ENCODE results near the gene CATSPER1. TPM values are rescaled to one million over a fixed set of nuclear protein-coding genes. Genes with fewer than 3 reads are reported as not detected.

CATSPER1 gene
- total RNA-seq, 1 donor from 2014 or later, result 4.7 TPM

DNA sequence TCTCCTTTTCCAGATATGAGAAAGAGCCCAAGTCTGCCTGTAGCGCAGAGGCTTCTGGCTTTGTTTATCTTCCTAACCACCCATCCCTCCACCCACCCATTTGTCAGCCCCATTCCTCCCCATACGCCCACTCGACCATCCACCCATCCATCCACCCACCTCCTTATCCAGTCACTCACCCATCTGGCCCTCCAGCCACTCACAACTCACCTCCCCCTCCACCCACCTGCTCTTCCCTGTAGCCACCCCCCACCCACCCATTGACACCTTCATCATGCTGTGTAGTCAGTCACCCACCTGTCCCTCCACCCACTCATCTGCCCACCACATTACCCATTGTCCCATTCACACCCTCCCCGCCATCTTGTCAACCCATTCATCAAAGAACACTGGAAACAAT, 9.0 kb downstream of the CATSPER1 start:
- no peak for DNase-seq (ENCODE audit: low read depth)
- TF ChIP-seq, protein P1, sequence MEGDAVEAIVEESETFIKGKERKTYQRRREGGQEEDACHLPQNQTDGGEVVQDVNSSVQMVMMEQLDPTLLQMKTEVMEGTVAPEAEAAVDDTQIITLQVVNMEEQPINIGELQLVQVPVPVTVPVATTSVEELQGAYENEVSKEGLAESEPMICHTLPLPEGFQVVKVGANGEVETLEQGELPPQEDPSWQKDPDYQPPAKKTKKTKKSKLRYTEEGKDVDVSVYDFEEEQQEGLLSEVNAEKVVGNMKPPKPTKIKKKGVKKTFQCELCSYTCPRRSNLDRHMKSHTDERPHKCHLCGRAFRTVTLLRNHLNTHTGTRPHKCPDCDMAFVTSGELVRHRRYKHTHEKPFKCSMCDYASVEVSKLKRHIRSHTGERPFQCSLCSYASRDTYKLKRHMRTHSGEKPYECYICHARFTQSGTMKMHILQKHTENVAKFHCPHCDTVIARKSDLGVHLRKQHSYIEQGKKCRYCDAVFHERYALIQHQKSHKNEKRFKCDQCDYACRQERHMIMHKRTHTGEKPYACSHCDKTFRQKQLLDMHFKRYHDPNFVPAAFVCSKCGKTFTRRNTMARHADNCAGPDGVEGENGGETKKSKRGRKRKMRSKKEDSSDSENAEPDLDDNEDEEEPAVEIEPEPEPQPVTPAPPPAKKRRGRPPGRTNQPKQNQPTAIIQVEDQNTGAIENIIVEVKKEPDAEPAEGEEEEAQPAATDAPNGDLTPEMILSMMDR (conservative IDR thresholded peaks at IDR 0.05; ENCODE audit: low read depth, low read length), result no peak
- no peak overlapping the region for H3K4me3 ChIP-seq (ENCODE audit: low read depth, low read length)

- TF ChIP-seq, protein P1 (conservative IDR thresholded peaks at IDR 0.05; ENCODE audit: low read depth, low read length), result no peak
- no peak for DNase-seq (ENCODE audit: low read depth)
- H3K4me3 ChIP-seq (ENCODE audit: low read depth, low read length), result no peak overlapping the region
Observed at GRCh38 chr11:66016793-66017177, 9.5 kb downstream of the CATSPER1 start.

DNA sequence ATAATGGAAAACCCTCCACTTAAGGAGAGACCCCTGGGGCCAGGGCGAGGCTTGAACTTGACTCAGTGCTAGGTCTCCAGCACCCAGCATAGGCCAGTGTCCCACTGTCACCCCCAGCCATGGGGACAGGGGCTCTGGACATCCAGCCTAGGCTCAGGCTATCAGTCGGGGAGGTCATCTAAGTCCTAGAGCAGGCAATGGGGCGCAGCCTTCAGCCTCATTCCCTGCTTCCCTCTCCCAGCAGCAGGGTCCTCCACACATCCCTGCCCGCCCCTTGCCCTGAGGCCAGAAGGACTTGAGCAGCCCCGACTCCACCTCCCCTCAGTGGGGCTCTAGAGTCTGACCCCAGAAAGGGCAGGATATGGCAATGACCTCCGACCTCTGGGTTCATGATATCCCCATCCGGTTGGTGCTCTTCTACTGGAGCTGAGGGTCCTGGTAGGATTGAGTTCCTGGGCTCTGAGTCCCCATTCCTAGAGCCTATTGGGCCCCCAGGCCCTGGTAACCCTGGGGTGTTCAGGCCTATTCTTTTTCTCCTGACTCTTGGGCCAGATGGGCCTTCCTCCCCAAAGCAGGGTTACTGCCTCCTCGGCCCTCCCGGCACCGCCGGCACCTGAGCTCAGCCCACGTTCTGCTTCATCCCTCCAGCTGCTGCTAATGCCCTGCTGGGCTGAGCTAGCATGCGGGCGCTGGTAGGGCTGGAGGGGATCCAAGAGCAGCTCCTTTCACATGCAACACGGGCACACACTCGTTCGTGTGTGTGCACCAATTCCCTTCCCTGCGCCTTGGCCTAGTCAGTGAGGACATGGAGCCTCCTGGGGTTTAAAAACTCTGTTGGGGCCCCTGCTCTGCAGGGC, 10.1 kb downstream of the CATSPER1 start:
- TF ChIP-seq, protein P1 (conservative IDR thresholded peaks at IDR 0.05; ENCODE audit: low read depth, low read length), result no peak
- no peak overlapping the region for H3K4me3 ChIP-seq (ENCODE audit: low read depth, low read length)
- DNase-seq (ENCODE audit: low read depth), result no peak

DNA sequence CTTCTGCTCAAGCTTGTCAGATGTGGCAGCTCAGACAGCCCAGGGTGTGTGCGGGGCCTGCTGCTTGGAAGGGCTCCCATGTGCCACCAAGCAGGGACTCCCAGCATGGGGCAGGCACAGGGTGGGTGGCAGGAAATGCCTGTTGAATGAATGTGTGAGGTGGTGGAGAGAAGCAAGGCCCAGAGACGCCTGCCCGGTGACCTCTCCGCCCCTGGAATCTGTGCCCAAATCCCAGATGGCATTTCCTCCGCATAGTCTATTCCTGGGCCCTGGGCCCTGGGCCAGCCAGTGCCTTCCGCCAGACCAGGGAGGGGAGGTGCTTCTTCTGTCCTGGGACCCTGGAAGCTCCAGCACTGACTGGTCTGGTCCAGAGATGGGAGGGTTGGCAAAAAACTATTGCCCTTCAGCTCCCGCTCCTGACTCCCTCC, 10.8 kb downstream of the CATSPER1 start:
- DNase-seq (ENCODE audit: low read depth), result no peak
- TF ChIP-seq, protein P1 (conservative IDR thresholded peaks at IDR 0.05; ENCODE audit: low read depth, low read length), result no peak
- no peak overlapping the region for H3K4me3 ChIP-seq (ENCODE audit: low read depth, low read length)

- H3K4me3 ChIP-seq (ENCODE audit: low read depth, low read length), result no peak overlapping the region
- DNase-seq (ENCODE audit: low read depth), result no peak
- TF ChIP-seq, protein P1 (conservative IDR thresholded peaks at IDR 0.05; ENCODE audit: low read depth, low read length), result no peak
Observed at GRCh38 chr11:66014804-66015453, 11.3 kb downstream of the CATSPER1 start.

DNA sequence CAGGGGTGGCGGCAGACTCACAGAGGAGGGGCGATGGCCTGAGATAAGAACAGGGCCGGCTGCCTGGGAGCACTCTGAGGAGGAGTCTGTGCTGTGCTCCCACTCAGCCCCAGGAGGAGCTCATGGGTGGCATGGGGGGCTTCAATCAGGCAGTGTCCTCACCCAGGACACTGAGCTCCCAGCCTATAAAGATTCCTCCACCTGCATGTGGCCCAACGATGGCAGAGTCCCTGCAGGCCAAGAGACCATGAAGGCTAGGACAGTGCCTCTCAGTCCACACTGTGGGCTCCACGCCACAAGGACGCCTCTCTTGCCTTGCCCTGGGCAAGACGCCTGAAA, 12.5 kb downstream of the CATSPER1 start:
- DNase-seq (ENCODE audit: low read depth), result no peak
- no peak overlapping the region for H3K4me3 ChIP-seq (ENCODE audit: low read depth, low read length)
- TF ChIP-seq, protein P1 (conservative IDR thresholded peaks at IDR 0.05; ENCODE audit: low read depth, low read length), result no peak

All from epithelial cell of proximal tubule (primary cell).